ENCODE data around the gene SLC9A3.

SLC9A3 gene

GRCh38 chr5:554284-554988, 30.2 kb upstream of the SLC9A3 start:
- DNase-seq (ENCODE audit: low spot score) = no peak

- DNase-seq (ENCODE audit: low spot score) = no peak
Measured at GRCh38 chr5:553874-554273, 29.6 kb upstream of the SLC9A3 start.

GRCh38 chr5:551406-551805, 27.2 kb upstream of the SLC9A3 start:
- no peak for DNase-seq (ENCODE audit: low spot score)

GRCh38 chr5:549229-549628, 25.0 kb upstream of the SLC9A3 start:
- no peak for DNase-seq (ENCODE audit: low spot score)

- no peak for DNase-seq (ENCODE audit: low spot score)
Measured at GRCh38 chr5:548256-548655, 24.0 kb upstream of the SLC9A3 start.

- no peak for DNase-seq (ENCODE audit: low spot score)
Measured at GRCh38 chr5:547086-547924, 23.1 kb upstream of the SLC9A3 start.

- DNase-seq (ENCODE audit: low spot score) = no peak
Measured at GRCh38 chr5:546376-546908, 22.2 kb upstream of the SLC9A3 start.

GRCh38 chr5:545641-546375, 21.6 kb upstream of the SLC9A3 start:
- DNase-seq (ENCODE audit: low spot score) = no peak

GRCh38 chr5:544675-545355, 20.6 kb upstream of the SLC9A3 start:
- DNase-seq (ENCODE audit: low spot score) = no peak

GRCh38 chr5:543755-544674, 19.8 kb upstream of the SLC9A3 start:
- DNase-seq (ENCODE audit: low spot score) = peak; percentile 45

- DNase-seq (ENCODE audit: low spot score) = no peak
Measured at GRCh38 chr5:543351-543750, 19.1 kb upstream of the SLC9A3 start.

GRCh38 chr5:542319-543311, 18.4 kb upstream of the SLC9A3 start:
- no peak for DNase-seq (ENCODE audit: low spot score)

GRCh38 chr5:541539-542318, 17.5 kb upstream of the SLC9A3 start:
- DNase-seq (ENCODE audit: low spot score) = no peak

GRCh38 chr5:540906-541538, 16.8 kb upstream of the SLC9A3 start:
- no peak for DNase-seq (ENCODE audit: low spot score)

GRCh38 chr5:540071-540905, 16.0 kb upstream of the SLC9A3 start:
- DNase-seq (ENCODE audit: low spot score) = no peak

GRCh38 chr5:539469-540070, 15.3 kb upstream of the SLC9A3 start:
- no peak for DNase-seq (ENCODE audit: low spot score)

All from Ammon's horn (tissue), 1 donor.